Fibroblast of pulmonary artery (primary cell): ENCODE results near the gene MAP3K7.

Experiments
- DNase-seq: peaks from one replicate; pipeline ENCODE4 v3.0.0-alpha.2; 2010; ENCODE audit warnings: low read depth
- H3K4me3 ChIP-seq: replicated peaks from 2 replicates; pipeline ENCODE4 v1.5.1; 2011; ENCODE audit warnings: low read depth, mild to moderate bottlenecking, control low read depth, low read length, moderate library complexity
- CTCF ChIP-seq: IDR thresholded peaks from 2 replicates; pipeline ENCODE4 v1.5.1; 2011; ENCODE audit warnings: mild to moderate bottlenecking, control low read depth, low read length, inconsistent platforms; ENCODE audit errors: missing control alignments

Gene MAP3K7

GRCh38 chr6:90541221-90541620 lies 45.7 kb downstream of the MAP3K7 start:
- TF ChIP-seq CTCF = no peak
- no peak for DNase-seq
- H3K4me3 ChIP-seq = no peak overlapping the region

- no peak overlapping the region for H3K4me3 ChIP-seq
- DNase-seq = peak; percentile 66
- no peak for TF ChIP-seq CTCF
These were observed 48.4 kb downstream of the MAP3K7 start for GRCh38 chr6:90538278-90539046.

GRCh38 chr6:90537723-90538258 lies 49.1 kb downstream of the MAP3K7 start:
- no peak overlapping the region for H3K4me3 ChIP-seq
- peak; percentile 44 for DNase-seq
- no peak for TF ChIP-seq CTCF

- peak; percentile 86 for DNase-seq
- H3K4me3 ChIP-seq = no peak overlapping the region
- TF ChIP-seq CTCF = no peak
These were observed 49.8 kb downstream of the MAP3K7 start for GRCh38 chr6:90537027-90537426.

- no peak for TF ChIP-seq CTCF
- peak; percentile 10 for DNase-seq
- H3K4me3 ChIP-seq = no peak overlapping the region
These were observed 50.4 kb downstream of the MAP3K7 start for GRCh38 chr6:90536520-90536919.

GRCh38 chr6:90534337-90535025 lies 52.4 kb downstream of the MAP3K7 start:
- no peak for TF ChIP-seq CTCF
- no peak for DNase-seq
- H3K4me3 ChIP-seq = no peak overlapping the region
